Neural cell (in vitro differentiated cells): Measurements from ENCODE around the gene BICDL1. TPM values are rescaled to one million over a fixed set of nuclear protein-coding genes. Genes with fewer than 3 reads are reported as not detected.

Experiments used
- H2AFZ ChIP-seq: fragments of 200-600, 300-800 bp; sonication (generic), shearing (Covaris generic); 2 replicates; pipeline ENCODE4 v1.6.0; 2014; ENCODE audit warnings: low read depth, mild to moderate bottlenecking, antibody characterized with exemption, low read length, moderate library complexity
- H3F3A ChIP-seq: fragments of 200-600 bp; shearing (Covaris generic); 2 replicates; pipeline ENCODE4 v1.6.1; 2016; ENCODE audit warnings: mild to moderate bottlenecking, moderate library complexity, mixed read lengths, antibody characterized with exemption, low read length; ENCODE audit not compliant: insufficient read depth, poor library complexity, severe bottlenecking
- H3K27ac ChIP-seq: fragments of 200-600, 300-800 bp; sonication (generic), shearing (Covaris generic); 2 replicates; pipeline ENCODE4 v1.5.1; 2014; ENCODE audit warnings: mild to moderate bottlenecking, low read length, moderate library complexity
- H3K27me3 ChIP-seq: fragments of 300-800, 200-600 bp; sonication (generic), shearing (Covaris generic); 2 replicates; pipeline ENCODE4 v1.6.0; 2014; ENCODE audit warnings: mild to moderate bottlenecking, low read depth, low read length, moderate library complexity; ENCODE audit not compliant: insufficient read depth
- H3K36me3 ChIP-seq: fragments of 300-800, 200-600 bp; sonication (generic), shearing (Covaris generic); 2 replicates; pipeline ENCODE4 v1.5.1; 2014; ENCODE audit warnings: mild to moderate bottlenecking, antibody characterized with exemption, low read length, moderate library complexity; ENCODE audit not compliant: insufficient read depth
- H3K4me2 ChIP-seq: fragments of 300-800, 200-600 bp; sonication (generic), shearing (Covaris generic); 2 replicates; pipeline ENCODE4 v1.6.0; 2014; ENCODE audit warnings: mild to moderate bottlenecking, low read length
- H3K4me3 ChIP-seq: fragments of 300-800, 200-600 bp; sonication (generic), shearing (Covaris generic); 2 replicates; pipeline ENCODE4 v1.5.1; 2014; ENCODE audit warnings: mild to moderate bottlenecking, low read length, moderate library complexity
- H3K79me2 ChIP-seq: fragments of 200-600 bp; shearing (Covaris generic); replicated peaks from 2 replicates; pipeline ENCODE4 v1.6.0; 2014; ENCODE audit warnings: mild to moderate bottlenecking, low read length, moderate library complexity; ENCODE audit not compliant: insufficient read depth
- H3K9ac ChIP-seq: fragments of 300-800, 200-600 bp; sonication (generic), shearing (Covaris generic); 2 replicates; pipeline ENCODE4 v1.6.1; 2016; ENCODE audit warnings: mild to moderate bottlenecking, low read length, mixed read lengths
- H3K9me2 ChIP-seq: fragments of 200-600 bp; shearing (Covaris generic); 2 replicates; pipeline ENCODE4 v1.6.1; 2016; ENCODE audit warnings: mild to moderate bottlenecking, low read length, mixed read lengths; ENCODE audit not compliant: insufficient read depth
- H3K9me3 ChIP-seq: fragments of 200-600, 300-800 bp; sonication (generic), shearing (Covaris generic); 2 replicates; pipeline ENCODE4 v1.6.1; 2016; ENCODE audit warnings: mild to moderate bottlenecking, mixed run types, low read length, moderate library complexity, mixed read lengths
- H4K20me1 ChIP-seq: fragments of 200-600 bp; shearing (Covaris generic); 2 replicates; pipeline ENCODE4 v1.6.1; 2016; ENCODE audit warnings: mild to moderate bottlenecking, mixed run types; ENCODE audit not compliant: insufficient read depth
- CTCF ChIP-seq: fragments of 450-650 bp; IDR thresholded peaks from 2 replicates; pipeline ENCODE4 v1.5.1; 2014; ENCODE audit warnings: antibody characterized with exemption, mild to moderate bottlenecking, moderate library complexity; ENCODE audit not compliant: poor library complexity, severe bottlenecking
- EP300 ChIP-seq: fragments of 450-650 bp; conservative IDR thresholded peaks from 2 replicates; pipeline ENCODE4 v1.6.1; 2014; ENCODE audit warnings: antibody characterized with exemption, mild to moderate bottlenecking, moderate library complexity; ENCODE audit not compliant: poor library complexity, severe bottlenecking
- EZH2 ChIP-seq: fragments of 200-600, 300-800 bp; shearing (Covaris generic), sonication (generic); IDR thresholded peaks from 2 replicates; pipeline ENCODE4 v1.6.1; 2014; ENCODE audit warnings: antibody characterized with exemption, low read length, borderline replicate concordance, mild to moderate bottlenecking; ENCODE audit not compliant: insufficient read depth, poor library complexity, severe bottlenecking
- MXI1 ChIP-seq: fragments of 450-650 bp; conservative IDR thresholded peaks from 2 replicates; pipeline ENCODE4 v1.6.1; 2014; ENCODE audit warnings: antibody characterized with exemption, mild to moderate bottlenecking; ENCODE audit not compliant: poor library complexity, severe bottlenecking
- POLR2AphosphoS5 ChIP-seq: IDR thresholded peaks from 2 replicates; pipeline ENCODE4 v1.6.1; 2012
- RAD21 ChIP-seq: fragments of 450-650 bp; conservative IDR thresholded peaks from 2 replicates; pipeline ENCODE4 v1.6.1; 2014; ENCODE audit warnings: antibody characterized with exemption, mild to moderate bottlenecking, moderate library complexity
- REST ChIP-seq: IDR thresholded peaks from 2 replicates; pipeline ENCODE4 v1.6.1; 2012; ENCODE audit warnings: borderline replicate concordance
- SMC3 ChIP-seq: fragments of 450-650 bp; conservative IDR thresholded peaks from 2 replicates; pipeline ENCODE4 v1.6.1; 2014; ENCODE audit warnings: antibody characterized with exemption, mild to moderate bottlenecking, moderate library complexity; ENCODE audit not compliant: poor library complexity
- TAF1 ChIP-seq: IDR thresholded peaks from 2 replicates; pipeline ENCODE4 v1.6.1; 2012; ENCODE audit warnings: low read depth
- polyA plus RNA-seq: library from polyadenylated mRNA; depleted of rRNA; stranded (reverse); fragments of >200 nt; gene quantifications from 2 replicates; pipeline ENCODE4 v1.2.3, GENCODE V29; 2014

The BICDL1 gene
- polyA plus RNA-seq, 1 donor from 2014 or later = 136 TPM

GRCh38 chr12:120089796-120090195 lies 100.8 kb downstream of the BICDL1 start:
- Histone ChIP-seq H3F3A (no peaks in the 10 kb centered on the region), H3K27ac (no peak overlapping the region)

GRCh38 chr12:120090206-120090605 lies 101.2 kb downstream of the BICDL1 start:
- no peak overlapping the region for H3K4me2 ChIP-seq
- no peaks in the 10 kb centered on the region for H3K79me2 ChIP-seq
- no peak overlapping the region for H3K27ac ChIP-seq
- H2AFZ ChIP-seq = no peak overlapping the region
- no peaks in the 10 kb centered on the region for H3K9me2 ChIP-seq
- no peaks in the 10 kb centered on the region for H3K27me3 ChIP-seq
- H3K4me3 ChIP-seq = no peak overlapping the region
- H3K9ac ChIP-seq = no peak overlapping the region
- H3K36me3 ChIP-seq = peaks cover 5% of the 10 kb centered on the region
- H3F3A ChIP-seq = no peaks in the 10 kb centered on the region
- H4K20me1 ChIP-seq = peaks cover 3% of the 10 kb centered on the region
- no peaks in the 10 kb centered on the region for H3K9me3 ChIP-seq
- TF ChIP-seq SMC3 (no peak), REST (no peak), CTCF (no peak), MXI1 (no peak), EP300 (no peak), TAF1 (no peak), POLR2AphosphoS5 (no peak)

More at GRCh38 chr12:120089796-120090195, 100.8 kb downstream of the BICDL1 start:
- Histone ChIP-seq H3K4me2 (no peak overlapping the region), H3K4me3 (no peak overlapping the region), H3K9ac (no peak overlapping the region), H4K20me1 (peaks cover 3% of the 10 kb centered on the region), H2AFZ (no peak overlapping the region), H3K9me2 (no peaks in the 10 kb centered on the region), H3K27me3 (no peaks in the 10 kb centered on the region), H3K79me2 (no peaks in the 10 kb centered on the region), H3K9me3 (no peaks in the 10 kb centered on the region), H3K36me3 (peaks cover 5% of the 10 kb centered on the region)
- no peak for TF ChIP-seq POLR2AphosphoS5
- no peak for TF ChIP-seq REST
- TF ChIP-seq EP300 = no peak
- no peak for TF ChIP-seq EZH2
- TF ChIP-seq RAD21 = no peak
- no peak for TF ChIP-seq MXI1
- no peak for TF ChIP-seq CTCF
- no peak for TF ChIP-seq TAF1
